Nephron progenitor cell (in vitro differentiated cells): ENCODE data around the gene CAV2.

Experiments
- DNase-seq: peaks from one replicate; pipeline ENCODE4 v3.0.0; 2021
- H3K27ac Mint-ChIP-seq: 2 replicates; pipeline ENCODE4 v1.8.0; 2021; ENCODE audit warnings: mild to moderate bottlenecking, moderate library complexity, mixed read lengths
- H3K27me3 Mint-ChIP-seq: 2 replicates; pipeline ENCODE4 v1.8.0; 2021; ENCODE audit warnings: mild to moderate bottlenecking, low read depth, mixed read lengths; ENCODE audit not compliant: poor library complexity
- H3K36me3 Mint-ChIP-seq: 2 replicates; pipeline ENCODE4 v1.8.0; 2021; ENCODE audit warnings: low read depth, mixed read lengths
- H3K4me1 Mint-ChIP-seq: 2 replicates; pipeline ENCODE4 v1.8.0; 2021; ENCODE audit warnings: mixed read lengths
- H3K4me3 Mint-ChIP-seq: 2 replicates; pipeline ENCODE4 v1.8.0; 2021; ENCODE audit warnings: mild to moderate bottlenecking, moderate library complexity, mixed read lengths
- H3K9me3 Mint-ChIP-seq: 2 replicates; pipeline ENCODE4 v1.8.0; 2021; ENCODE audit warnings: mild to moderate bottlenecking, moderate library complexity, mixed read lengths
- TF ChIP-seq, protein P1 (sequence below): fragments of 200-600 bp; sonication (generic); IDR thresholded peaks from 2 replicates; pipeline ENCODE4 v1.5.0; 2021; ENCODE audit warnings: antibody characterized with exemption

The CAV2 gene

GRCh38 chr7:116499168-116500077, at the start of gene CAV2:
CAV2 (plus strand) TSS chr7:116499738; CDS start chr7:116499782, 44 bp downstream.
- TF ChIP-seq, protein P1, sequence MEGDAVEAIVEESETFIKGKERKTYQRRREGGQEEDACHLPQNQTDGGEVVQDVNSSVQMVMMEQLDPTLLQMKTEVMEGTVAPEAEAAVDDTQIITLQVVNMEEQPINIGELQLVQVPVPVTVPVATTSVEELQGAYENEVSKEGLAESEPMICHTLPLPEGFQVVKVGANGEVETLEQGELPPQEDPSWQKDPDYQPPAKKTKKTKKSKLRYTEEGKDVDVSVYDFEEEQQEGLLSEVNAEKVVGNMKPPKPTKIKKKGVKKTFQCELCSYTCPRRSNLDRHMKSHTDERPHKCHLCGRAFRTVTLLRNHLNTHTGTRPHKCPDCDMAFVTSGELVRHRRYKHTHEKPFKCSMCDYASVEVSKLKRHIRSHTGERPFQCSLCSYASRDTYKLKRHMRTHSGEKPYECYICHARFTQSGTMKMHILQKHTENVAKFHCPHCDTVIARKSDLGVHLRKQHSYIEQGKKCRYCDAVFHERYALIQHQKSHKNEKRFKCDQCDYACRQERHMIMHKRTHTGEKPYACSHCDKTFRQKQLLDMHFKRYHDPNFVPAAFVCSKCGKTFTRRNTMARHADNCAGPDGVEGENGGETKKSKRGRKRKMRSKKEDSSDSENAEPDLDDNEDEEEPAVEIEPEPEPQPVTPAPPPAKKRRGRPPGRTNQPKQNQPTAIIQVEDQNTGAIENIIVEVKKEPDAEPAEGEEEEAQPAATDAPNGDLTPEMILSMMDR: no peak
- Mint-ChIP-seq H3K9me3 (peaks cover 7% of the 10 kb centered on the region), H3K4me1 (peaks cover 10% of the 10 kb centered on the region), H3K27me3 (peaks cover 70% of the 10 kb centered on the region), H3K36me3 (no peaks in the 10 kb centered on the region), H3K4me3 (peak within 1 kb of the TSS; percentile 86), H3K27ac (no peak within 1 kb of the TSS)
- DNase-seq: peak; percentile 78

DNA sequence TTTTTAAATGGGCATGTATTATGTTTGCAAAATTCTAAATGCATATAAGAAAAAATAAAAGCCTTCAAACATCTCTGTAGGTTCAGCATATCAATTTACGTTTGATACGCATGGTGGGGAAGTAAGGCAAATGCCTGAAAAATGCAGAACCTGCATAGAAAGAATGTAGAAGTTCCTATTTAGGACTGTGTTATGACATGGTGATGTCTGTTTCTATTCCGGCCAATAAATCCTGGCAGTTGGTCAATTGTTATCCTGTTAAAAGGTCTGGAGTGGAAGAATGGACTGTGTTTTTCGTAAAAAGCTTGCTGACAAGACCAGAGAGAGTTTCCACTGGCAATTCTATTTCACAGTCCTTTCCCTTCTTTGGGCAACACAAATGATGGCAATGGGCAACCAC, 49.6 kb upstream of the CAV2 start:
- TF ChIP-seq, protein P1: no peak
- Mint-ChIP-seq H3K27ac (no peak overlapping the region), H3K36me3 (no peaks in the 10 kb centered on the region), H3K4me1 (no peaks in the 10 kb centered on the region), H3K4me3 (no peak overlapping the region), H3K27me3 (peaks cover 3% of the 10 kb centered on the region), H3K9me3 (no peaks in the 10 kb centered on the region)
- no peak for DNase-seq

GRCh38 chr7:116451957-116452729, 47.4 kb upstream of the CAV2 start:
- no peaks in the 10 kb centered on the region for H3K36me3 Mint-ChIP-seq
- TF ChIP-seq, protein P1: no peak
- H3K4me3 Mint-ChIP-seq: no peak overlapping the region
- H3K9me3 Mint-ChIP-seq: no peaks in the 10 kb centered on the region
- no peak for DNase-seq
- H3K4me1 Mint-ChIP-seq: no peaks in the 10 kb centered on the region
- no peaks in the 10 kb centered on the region for H3K27me3 Mint-ChIP-seq
- H3K27ac Mint-ChIP-seq: no peak overlapping the region

DNA sequence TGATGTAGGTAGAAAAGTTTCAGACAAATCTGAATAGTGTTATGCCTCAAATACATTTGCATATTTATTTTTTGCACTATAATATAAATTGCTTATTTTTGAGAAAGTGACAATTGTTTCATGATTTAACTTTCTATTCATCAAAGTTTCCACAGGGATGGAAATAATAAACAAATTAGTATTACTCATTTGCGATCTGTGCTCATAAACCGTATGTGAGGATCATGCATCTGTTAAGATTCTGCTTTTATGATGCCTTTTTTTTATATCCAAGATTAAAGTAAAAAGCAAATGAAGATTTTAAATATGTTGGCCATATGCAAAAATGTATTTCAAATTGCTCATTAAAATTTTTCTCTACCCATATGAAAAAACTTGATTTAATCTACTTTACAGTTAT, 45.2 kb upstream of the CAV2 start:
- no peaks in the 10 kb centered on the region for H3K36me3 Mint-ChIP-seq
- DNase-seq: no peak
- TF ChIP-seq, protein P1: no peak
- H3K27me3 Mint-ChIP-seq: no peaks in the 10 kb centered on the region
- no peak overlapping the region for H3K4me3 Mint-ChIP-seq
- H3K27ac Mint-ChIP-seq: no peak overlapping the region
- no peaks in the 10 kb centered on the region for H3K4me1 Mint-ChIP-seq
- H3K9me3 Mint-ChIP-seq: no peaks in the 10 kb centered on the region

DNA sequence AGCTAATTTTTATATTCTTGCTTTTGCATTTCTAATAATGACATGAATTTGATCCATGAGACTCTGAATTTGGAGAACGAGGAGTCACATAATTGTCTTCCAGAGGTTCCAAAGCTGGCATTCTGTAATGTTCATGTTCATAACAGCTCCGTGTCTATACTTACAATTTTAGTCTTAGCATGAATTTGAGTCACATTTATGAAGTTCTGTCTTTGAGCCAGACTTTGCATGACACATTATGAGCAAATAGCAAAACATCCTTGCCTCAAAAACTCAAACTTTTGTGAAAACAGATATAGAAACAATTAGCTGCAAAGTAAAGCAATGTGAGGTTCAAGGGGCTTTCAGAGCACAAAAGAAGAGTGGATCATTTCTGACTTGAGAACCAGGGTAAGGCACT, 44.5 kb upstream of the CAV2 start:
- TF ChIP-seq, protein P1: no peak
- Mint-ChIP-seq H3K4me1 (no peaks in the 10 kb centered on the region), H3K4me3 (no peak overlapping the region), H3K27ac (no peak overlapping the region), H3K27me3 (no peaks in the 10 kb centered on the region), H3K36me3 (no peaks in the 10 kb centered on the region), H3K9me3 (no peaks in the 10 kb centered on the region)
- DNase-seq: no peak
